Coronary artery (tissue), 2 donors: ENCODE data around the gene GFER.

ENCODE experiments used
- DNase-seq: peaks from one replicate; pipeline ENCODE4 v3.0.0-alpha.2; 2017; ENCODE audit warnings: low spot score
- H3K27ac ChIP-seq, 2 donors: fragments of 200-600 bp; sonication (generic); one replicate each; pipeline ENCODE4 v1.5.1; 2016 to 2019
- H3K4me3 ChIP-seq: fragments of 200-600 bp; sonication (generic); 2 replicates; pipeline ENCODE4 v1.5.1; 2016; ENCODE audit warnings: mild to moderate bottlenecking, moderate library complexity
- CTCF ChIP-seq: fragments of 200-600 bp; sonication (generic); IDR thresholded peaks from one replicate; pipeline ENCODE4 v1.5.1; 2019; ENCODE audit warnings: antibody characterized with exemption

The GFER gene

DNA sequence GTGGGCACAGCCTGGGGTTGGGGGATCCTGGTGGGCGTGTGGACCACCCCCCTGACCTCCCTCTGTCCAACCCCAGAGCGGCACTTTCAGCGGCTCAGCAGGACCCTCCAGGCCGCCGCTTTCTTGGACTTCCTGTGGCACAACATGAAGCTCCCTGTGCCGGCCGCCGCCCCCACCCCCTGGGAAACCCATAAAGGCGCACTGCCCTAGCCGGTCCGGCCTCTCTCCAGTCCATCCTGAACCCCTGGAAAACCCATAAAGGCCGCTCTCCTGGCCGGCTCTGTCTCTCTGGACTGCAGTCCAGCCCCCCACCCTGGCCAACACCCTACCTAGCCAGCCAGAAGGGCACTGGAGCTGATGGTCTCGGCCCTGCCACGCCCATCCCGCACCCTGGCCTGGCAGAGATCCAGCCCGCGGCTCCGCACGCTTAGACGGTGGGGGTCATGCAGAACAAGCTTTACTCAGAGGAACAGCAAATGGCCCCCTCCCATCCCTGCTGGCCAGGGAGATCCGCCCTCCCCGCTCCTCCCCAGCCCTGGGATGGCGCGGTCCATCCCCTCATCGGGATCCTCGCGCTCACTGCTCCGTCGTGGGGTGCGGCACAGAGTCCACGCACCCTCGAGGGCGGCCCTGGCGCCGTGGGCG is 5.4 kb upstream of the GFER start:
- no peak for TF ChIP-seq CTCF
- DNase-seq = no peak
- no peak overlapping the region for H3K4me3 ChIP-seq
- no peak overlapping the region for H3K27ac ChIP-seq

DNA sequence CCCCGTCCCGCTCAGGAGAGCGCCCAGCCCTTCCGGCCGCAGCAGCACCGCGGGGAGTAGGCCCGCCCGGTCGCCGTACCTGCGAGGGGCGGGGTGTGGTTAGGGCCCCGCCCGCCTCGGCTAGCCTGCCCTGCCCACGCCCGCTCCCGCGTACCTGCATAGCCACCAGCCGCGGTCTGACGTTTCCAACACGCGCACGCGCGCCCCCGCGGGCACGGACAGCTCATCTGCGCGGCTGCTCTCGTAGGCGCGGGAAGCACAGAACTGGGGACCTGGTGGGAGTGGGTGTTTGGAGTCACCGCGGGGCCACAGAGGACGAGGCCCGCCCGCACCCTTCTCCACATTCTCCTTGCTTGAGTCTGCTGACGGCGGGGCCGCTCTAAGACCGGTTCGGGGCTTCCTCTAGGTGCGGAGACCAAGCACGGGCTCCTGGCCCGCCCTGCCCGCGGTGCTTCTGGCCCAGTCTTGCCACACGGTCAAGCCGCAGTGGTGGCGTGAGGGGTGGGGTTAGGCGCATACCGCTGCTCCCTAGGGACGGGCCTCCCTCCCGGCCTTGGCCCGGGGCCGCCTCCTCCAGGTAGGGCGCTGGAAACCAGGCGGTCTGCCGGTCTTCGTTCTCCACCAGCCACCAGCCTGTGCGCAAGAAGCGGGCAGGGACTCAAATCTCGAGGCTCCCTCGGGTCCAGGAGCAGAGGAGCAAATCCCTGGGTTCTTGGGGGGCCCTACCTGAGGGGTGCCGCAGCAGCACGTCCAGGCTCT is 4.5 kb upstream of the GFER start:
- TF ChIP-seq CTCF = no peak
- DNase-seq = no peak
- H3K4me3 ChIP-seq = no peak overlapping the region
- no peak overlapping the region for H3K27ac ChIP-seq

GRCh38 chr16:1980030-1980769 is 3.8 kb upstream of the GFER start:
- TF ChIP-seq CTCF = no peak
- H3K27ac ChIP-seq = no peak overlapping the region
- no peak for DNase-seq
- no peak overlapping the region for H3K4me3 ChIP-seq

- no peak for DNase-seq
- TF ChIP-seq CTCF = no peak
- H3K4me3 ChIP-seq = no peak overlapping the region
- no peak overlapping the region for H3K27ac ChIP-seq
Observed at GRCh38 chr16:1980770-1981087, 3.3 kb upstream of the GFER start.

GRCh38 chr16:1981398-1981836 is 2.6 kb upstream of the GFER start, which contains the start of gene NOXO1:
Gene NOXO1, minus strand, starts transcription at chr16:1981469. Its CDS starts 290 bp downstream, at chr16:1981179.
- TF ChIP-seq CTCF = no peak
- no peak for DNase-seq
- Histone ChIP-seq H3K4me3 (no peak within 1 kb of the TSS), H3K27ac (no peak within 1 kb of the TSS)

DNA sequence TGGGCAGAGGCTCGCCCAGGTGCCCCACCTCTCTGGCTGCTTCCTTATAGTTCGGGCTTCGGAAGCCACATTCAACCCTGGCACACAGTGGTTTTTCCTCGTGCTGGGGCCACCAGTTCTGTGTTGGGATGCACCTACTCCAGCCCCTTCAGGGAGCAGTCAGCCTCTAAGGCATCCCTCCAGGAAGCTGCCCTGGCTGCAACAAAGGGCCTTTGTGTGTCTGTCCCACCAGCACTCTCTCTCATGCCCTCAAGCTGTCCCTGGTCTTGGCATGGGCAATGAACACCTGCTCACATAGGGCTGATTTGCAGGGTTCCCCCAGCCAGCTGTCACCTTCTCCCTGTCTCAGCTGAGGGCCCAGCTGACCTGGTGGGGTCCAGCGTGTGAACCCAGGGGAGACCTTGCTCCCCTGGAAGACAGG is 2.0 kb upstream of the GFER start:
- no peak for TF ChIP-seq CTCF
- H3K4me3 ChIP-seq = no peak overlapping the region
- H3K27ac ChIP-seq = no peak overlapping the region
- no peak for DNase-seq
